ENCODE data around the gene TEX51.

TEX51 gene

DNA sequence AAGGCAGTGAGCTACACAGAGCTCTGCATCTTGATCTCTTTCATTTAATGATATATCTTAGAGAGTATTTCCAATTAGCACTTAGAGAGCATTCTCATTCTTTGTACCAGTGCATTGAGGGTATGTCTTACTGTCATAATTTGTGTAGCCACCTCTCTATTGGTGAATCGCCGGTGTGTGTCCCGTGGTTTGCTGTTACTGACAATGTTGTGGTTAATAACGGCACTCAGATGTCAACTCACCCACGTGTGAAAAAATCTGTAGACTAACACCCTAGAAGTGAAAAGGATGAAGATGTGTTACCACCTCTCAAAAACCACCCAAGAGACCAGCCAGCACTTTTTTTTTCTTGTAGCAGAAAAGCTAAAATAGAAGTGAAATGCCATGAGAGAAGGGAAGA, 37.1 kb downstream of the TEX51 start:
- TF ChIP-seq, protein P1, sequence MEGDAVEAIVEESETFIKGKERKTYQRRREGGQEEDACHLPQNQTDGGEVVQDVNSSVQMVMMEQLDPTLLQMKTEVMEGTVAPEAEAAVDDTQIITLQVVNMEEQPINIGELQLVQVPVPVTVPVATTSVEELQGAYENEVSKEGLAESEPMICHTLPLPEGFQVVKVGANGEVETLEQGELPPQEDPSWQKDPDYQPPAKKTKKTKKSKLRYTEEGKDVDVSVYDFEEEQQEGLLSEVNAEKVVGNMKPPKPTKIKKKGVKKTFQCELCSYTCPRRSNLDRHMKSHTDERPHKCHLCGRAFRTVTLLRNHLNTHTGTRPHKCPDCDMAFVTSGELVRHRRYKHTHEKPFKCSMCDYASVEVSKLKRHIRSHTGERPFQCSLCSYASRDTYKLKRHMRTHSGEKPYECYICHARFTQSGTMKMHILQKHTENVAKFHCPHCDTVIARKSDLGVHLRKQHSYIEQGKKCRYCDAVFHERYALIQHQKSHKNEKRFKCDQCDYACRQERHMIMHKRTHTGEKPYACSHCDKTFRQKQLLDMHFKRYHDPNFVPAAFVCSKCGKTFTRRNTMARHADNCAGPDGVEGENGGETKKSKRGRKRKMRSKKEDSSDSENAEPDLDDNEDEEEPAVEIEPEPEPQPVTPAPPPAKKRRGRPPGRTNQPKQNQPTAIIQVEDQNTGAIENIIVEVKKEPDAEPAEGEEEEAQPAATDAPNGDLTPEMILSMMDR (IDR thresholded peaks at IDR 0.05; ENCODE audit: borderline replicate concordance, control extremely low read depth, extremely low read depth, insufficient read depth, missing control alignments) = no peak
- in situ Hi-C loops (cut with MboI; ENCODE audit: low sequenced_read_pairs, unreplicated experiment) = no loop called here
- peak; percentile 11 for DNase-seq (ENCODE audit: low spot score)

- in situ Hi-C loops (cut with MboI; ENCODE audit: low sequenced_read_pairs, unreplicated experiment) = no loop called here
- DNase-seq (ENCODE audit: low spot score) = peak; percentile 5
Observed at GRCh38 chr2:126936219-126936723, 37.6 kb downstream of the TEX51 start.

GRCh38 chr2:126940331-126940730, 41.6 kb downstream of the TEX51 start:
- in situ Hi-C loops (cut with MboI; ENCODE audit: low sequenced_read_pairs, unreplicated experiment) = no loop called here
- DNase-seq (ENCODE audit: low spot score) = no peak
- TF ChIP-seq, protein P1 (IDR thresholded peaks at IDR 0.05; ENCODE audit: borderline replicate concordance, control extremely low read depth, extremely low read depth, insufficient read depth, missing control alignments) = no peak

More at GRCh38 chr2:126936219-126936723, 37.6 kb downstream of the TEX51 start:
- TF ChIP-seq, protein P1 (IDR thresholded peaks at IDR 0.05; ENCODE audit: borderline replicate concordance, control extremely low read depth, extremely low read depth, insufficient read depth, missing control alignments) = no peak

DNA sequence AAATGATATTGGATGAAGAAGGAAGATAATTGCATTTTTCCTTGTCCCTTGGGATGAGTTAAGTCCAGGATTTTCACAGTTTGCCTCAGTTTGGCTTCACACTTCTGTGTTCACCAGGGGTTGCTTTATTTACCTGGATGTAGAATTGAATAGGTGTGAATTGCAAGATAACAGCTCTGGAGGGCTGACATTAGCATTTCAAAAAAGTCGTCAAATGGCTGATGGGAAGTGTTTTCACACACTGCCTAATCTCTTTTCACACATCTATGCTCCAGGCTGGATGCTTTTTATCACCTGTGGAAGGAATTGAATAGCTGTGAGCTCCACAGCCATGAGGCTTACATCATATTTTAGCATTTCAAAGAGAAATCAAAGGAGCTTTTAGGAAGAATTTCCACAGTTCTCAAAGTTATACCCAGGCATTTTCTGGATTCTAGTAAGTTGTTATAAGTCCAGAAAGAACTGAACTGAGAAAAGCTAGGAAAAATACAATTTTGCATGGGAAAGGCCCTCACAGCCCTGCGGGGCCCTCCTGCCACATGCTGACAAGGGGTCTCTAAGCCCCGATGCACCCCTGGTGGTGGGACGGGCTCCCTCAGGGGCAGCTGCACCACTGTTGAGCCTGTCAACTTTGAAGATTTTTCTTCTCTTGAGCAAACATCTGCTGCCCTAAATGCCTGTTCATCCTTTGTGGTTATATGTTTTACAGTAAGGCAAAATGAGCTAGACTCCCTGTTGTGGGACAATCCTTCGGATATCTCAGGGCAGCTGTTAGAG, 43.9 kb downstream of the TEX51 start:
- TF ChIP-seq, protein P1 (IDR thresholded peaks at IDR 0.05; ENCODE audit: borderline replicate concordance, control extremely low read depth, extremely low read depth, insufficient read depth, missing control alignments) = no peak
- in situ Hi-C loops (cut with MboI; ENCODE audit: low sequenced_read_pairs, unreplicated experiment) = no loop called here
- DNase-seq (ENCODE audit: low spot score) = no peak

GRCh38 chr2:126943612-126944348, 45.1 kb downstream of the TEX51 start:
- in situ Hi-C loops (cut with MboI; ENCODE audit: low sequenced_read_pairs, unreplicated experiment) = no loop called here
- DNase-seq (ENCODE audit: low spot score) = no peak

GRCh38 chr2:126945118-126945517, 46.4 kb downstream of the TEX51 start:
- in situ Hi-C loops (cut with MboI; ENCODE audit: low sequenced_read_pairs, unreplicated experiment) = no loop called here
- TF ChIP-seq, protein P1 (IDR thresholded peaks at IDR 0.05; ENCODE audit: borderline replicate concordance, control extremely low read depth, extremely low read depth, insufficient read depth, missing control alignments) = no peak
- no peak for DNase-seq (ENCODE audit: low spot score)

More at GRCh38 chr2:126943612-126944348, 45.1 kb downstream of the TEX51 start:
- TF ChIP-seq, protein P1 (IDR thresholded peaks at IDR 0.05; ENCODE audit: borderline replicate concordance, control extremely low read depth, extremely low read depth, insufficient read depth, missing control alignments) = no peak
